Sigmoid colon (tissue), 4 donors: Measurements from ENCODE around the gene SLC16A6.
"Not testable (repeated sequence)": the region's sequence is repeated elsewhere in the genome, so short reads cannot be mapped to it uniquely, and the experiment has no call there.

ENCODE experiments used
- CTCF ChIP-seq, 4 experiments: fragments of 450-650 bp in 3 of 4; fragments of 200-600 bp in 1 of 4; IDR thresholded peaks; one replicate each; pipeline ENCODE4 v1.5.1; 2016 to 2019; ENCODE audit warnings: antibody characterized with exemption in 4 of 4, mild to moderate bottlenecking in 3 of 4, moderate library complexity in 2 of 4
- EP300 ChIP-seq, 4 donors: sonication (generic); formaldehyde crosslinking; IDR thresholded peaks; one replicate each; pipeline ENCODE4 v1.6.1; 2017; ENCODE audit warnings: antibody characterized with exemption in 4 of 4
- POLR2A ChIP-seq, 2 donors: fragments of 450-650 bp; IDR thresholded peaks; one replicate each; pipeline ENCODE4 v1.6.1; 2016; ENCODE audit warnings: antibody characterized with exemption in 2 of 2, mild to moderate bottlenecking in 2 of 2, moderate library complexity in 2 of 2
- POLR2AphosphoS5 ChIP-seq, 4 donors: sonication (generic); formaldehyde crosslinking; IDR thresholded peaks; one replicate each; pipeline ENCODE4 v1.6.1; 2017; ENCODE audit warnings: antibody characterized with exemption in 4 of 4

- not testable (repeated sequence) for TF ChIP-seq POLR2AphosphoS5, POLR2A, CTCF, EP300 (IDR thresholded peaks at IDR 0.05)
These were observed 55.6 kb downstream of the SLC16A6 start for GRCh38 chr17:68235336-68235791.
